NCI-H460 (cell line): ENCODE results near the gene VMAC. TPM values are rescaled to one million over a fixed set of nuclear protein-coding genes. Genes with fewer than 3 reads are reported as not detected.

Experiments
- DNase-seq: peaks from one replicate; pipeline ENCODE4 v3.0.0-alpha.2; 2016; ENCODE audit warnings: low read depth; ENCODE audit errors: extremely low read depth
- total RNA-seq: library from RNA; depleted of rRNA; stranded (reverse); fragments of >200 nt; shearing (Covaris generic); gene quantifications from 2 replicates; pipeline ENCODE4 v1.2.3, GENCODE V29; 2014

VMAC gene
- total RNA-seq, 1 experiment from 2014 or later: 3.7 TPM

DNA sequence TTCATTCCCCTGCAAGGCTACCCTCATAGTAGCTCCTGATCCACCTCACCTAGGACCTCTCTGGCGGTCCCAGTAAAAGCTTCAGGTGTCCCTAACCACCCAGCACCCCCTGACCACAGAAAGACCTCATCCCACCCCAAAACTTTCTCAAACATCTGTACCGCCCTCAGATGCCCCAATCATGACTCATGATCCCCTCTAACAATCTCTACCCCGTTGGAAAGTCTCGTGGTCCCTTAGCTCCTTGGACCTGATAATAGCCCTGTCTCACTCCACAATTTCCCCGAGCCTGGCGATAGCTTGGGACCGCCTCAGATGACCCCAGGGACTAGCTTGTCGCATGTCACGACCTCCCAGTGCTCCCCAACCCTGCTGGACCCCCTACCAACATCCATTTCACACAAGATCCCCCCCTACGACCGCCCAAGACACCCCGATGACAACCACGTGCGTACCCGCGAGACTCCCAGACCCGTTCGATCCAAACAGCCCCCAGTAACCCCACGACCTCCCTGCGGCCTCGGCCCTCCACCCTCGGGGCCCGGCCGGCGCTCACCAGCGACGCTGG lies 1.5 kb upstream of the VMAC start:
- DNase-seq: no peak

DNA sequence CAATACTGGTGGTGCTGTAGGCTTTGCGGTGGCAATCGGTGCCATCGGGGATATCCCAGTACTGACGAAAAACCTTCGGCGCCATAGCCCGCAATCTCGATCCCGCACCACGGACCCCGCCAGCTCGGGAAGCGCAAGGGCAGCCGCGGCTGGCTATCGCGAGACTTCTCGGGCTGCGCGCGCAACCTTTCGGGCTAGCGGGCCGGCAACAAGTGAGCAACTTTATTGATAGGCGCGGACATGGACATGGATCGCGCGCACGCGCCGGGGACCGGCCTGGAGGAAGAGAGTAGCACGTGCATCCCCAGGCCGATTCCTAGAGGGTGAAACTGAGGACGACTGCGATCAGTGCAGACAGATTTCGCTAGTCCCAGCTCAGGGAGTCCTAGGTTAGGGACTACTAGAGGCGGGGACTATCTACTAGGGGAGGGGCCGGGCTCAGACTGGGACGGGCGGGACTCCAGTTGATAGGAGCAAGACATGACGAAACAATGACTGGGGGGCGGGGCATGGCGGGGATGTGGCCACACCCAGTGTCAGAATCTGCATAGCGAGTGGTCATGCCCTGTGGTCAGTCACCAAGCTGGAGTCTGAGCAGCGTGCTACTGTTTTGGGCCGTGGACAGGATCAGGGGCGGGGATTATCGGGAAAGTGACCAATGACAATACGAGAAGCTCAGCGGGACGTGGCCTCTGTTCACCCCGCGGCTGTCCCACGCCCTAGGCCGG lies 884 bp upstream of the VMAC start, which contains the start of gene NDUFA11:
TSS of gene NDUFA11 (minus strand) at position 167 of the 728 bp plus-strand sequence. CDS start at position 85, 82 bp downstream.
- DNase-seq: peak; percentile 88

DNA sequence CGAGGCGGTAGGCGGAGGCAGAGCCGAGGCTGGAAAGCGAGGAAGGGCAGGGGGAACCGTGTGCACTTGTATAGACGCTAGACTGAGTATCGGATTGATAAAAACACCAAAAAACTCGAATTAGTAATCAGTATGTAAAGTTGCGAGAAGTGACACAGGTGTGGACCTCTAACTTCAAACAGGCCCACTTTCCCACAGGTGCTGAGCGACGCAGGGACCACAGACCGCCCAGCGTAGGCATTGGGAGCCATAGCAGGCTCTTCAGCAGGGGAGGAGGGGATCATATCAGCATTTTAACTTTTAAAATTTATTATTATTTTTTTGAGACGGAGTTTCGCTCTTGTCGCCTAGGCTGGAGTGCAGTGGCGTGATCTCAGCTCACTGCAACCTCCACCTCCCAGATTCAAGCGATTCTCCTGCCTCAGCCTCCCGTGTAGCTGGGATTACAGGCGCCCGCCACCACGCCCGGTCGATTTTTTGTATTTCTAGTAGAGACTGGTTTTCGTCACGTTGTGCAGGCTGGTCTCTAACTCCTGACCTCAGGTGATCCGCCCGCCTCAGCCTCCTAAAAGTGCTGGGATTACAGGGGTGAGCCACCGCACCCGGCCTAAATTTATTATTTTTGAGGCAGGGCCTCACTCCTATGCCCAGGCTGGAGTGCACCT lies 574 bp downstream of the VMAC start:
- no peak for DNase-seq

DNA sequence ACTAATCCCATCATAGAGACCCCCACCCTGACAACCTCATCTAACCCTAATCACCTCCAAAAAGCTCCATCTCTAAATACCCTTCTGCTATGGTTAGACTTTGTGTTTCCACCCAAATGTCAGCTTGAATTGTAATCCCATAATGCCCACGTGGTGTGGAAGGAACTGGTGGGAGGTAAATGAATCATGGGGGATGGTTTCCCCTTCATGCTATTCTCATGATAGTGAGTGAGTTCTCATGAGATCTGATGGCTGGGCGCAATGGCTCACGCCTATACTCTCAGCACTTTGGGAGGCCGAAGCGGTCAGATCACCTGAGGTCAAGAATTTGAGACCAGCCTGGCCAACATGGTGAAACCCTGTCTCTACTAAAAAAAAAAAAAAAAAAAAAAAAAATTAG lies 2.6 kb downstream of the VMAC start:
- no peak for DNase-seq

DNA sequence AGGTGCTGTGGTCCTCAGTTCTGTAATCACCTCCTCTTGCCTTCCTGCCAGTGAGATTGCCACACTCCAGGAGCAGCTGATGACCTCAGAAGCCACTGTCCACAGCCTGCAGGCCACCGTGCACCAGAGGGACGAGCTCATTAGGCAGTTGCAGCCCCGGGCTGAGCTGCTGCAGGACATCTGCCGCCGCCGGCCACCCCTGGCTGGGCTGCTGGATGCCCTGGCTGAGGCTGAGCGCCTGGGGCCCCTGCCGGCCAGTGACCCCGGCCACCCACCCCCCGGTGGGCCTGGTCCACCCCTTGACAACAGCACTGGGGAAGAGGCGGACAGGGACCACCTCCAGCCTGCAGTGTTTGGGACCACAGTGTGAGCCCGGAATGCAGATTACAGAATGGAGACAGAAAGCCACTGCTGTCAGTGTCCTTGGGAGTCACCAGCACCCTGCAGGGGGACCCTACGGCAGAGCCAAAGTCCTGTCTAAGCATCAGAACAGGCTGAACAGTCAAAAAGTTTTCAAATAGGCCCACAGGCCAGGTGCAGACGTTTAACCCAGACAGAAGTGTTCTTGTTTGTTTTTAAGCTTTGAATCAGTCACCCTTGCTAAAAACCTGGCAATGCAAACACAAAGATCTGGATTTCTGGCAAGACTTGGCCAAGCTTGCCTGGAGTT lies 4.2 kb downstream of the VMAC start:
- DNase-seq: no peak

DNA sequence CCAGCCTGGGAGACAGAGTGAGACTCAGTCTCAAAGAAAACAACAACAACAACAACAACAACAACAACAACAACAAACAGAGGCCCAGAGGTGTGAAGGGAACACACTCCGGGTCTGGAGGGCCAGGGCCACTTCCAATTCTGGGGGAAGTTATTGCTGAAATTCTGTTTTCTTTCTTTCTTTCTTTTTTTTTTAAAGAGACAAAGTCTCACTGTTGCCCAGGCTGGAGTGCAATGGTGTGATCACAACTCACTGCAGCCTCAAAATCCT lies 5.9 kb downstream of the VMAC start:
- DNase-seq: no peak

DNA sequence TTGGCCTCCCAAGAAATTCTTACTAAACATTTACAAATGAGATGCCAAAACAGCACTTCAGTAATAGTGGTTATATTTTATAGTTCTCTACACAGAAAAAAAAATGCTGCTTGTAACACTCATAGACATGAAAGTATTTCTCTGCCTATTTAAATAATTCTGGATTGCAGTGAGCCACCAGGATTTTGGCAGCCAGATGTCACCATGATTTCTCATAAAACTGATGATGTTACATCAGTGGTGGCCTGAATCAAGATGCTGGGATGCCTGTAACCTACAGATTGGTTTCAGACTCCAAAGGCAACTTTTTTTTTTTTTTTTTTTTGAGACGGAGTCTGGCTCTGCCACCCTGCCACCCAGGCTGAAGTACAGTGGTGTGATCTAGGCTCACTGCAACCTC lies 6.7 kb downstream of the VMAC start:
- DNase-seq: no peak

DNA sequence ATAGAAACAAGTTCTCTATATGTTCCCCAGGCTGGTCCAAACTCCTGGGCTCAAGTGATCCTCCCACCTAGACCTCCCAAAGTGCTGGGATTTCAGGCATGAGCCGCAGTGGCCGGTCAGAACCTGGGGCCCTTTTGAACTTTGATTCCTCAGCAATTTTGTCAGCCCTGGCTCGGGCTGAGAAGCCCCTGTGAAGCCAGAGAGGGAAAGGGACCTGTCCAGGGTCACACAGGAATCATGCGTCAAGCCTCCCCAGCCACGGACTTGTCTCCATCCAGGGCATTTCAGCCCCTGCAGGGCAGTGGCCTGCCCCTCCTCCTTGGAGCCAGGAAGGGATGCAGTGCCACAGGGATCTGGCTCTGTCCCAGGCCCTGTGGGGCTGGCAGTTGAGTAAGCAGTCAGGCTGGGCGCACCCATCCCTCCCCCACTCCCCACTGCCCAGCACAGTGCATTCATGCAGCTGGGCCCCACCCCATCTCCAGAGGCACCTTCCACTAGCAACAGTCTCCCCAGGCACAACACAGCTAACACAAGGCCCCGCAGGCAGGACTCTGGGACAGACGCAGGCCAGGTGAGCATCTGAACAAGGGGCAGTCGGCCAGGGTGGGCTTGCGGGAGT lies 9.2 kb downstream of the VMAC start, which contains the start of gene CAPS:
TSS of gene CAPS (plus strand) at position 516 of the 619 bp plus-strand sequence. CDS start 153 bp downstream, outside the sequence.
- DNase-seq: peak; percentile 23

DNA sequence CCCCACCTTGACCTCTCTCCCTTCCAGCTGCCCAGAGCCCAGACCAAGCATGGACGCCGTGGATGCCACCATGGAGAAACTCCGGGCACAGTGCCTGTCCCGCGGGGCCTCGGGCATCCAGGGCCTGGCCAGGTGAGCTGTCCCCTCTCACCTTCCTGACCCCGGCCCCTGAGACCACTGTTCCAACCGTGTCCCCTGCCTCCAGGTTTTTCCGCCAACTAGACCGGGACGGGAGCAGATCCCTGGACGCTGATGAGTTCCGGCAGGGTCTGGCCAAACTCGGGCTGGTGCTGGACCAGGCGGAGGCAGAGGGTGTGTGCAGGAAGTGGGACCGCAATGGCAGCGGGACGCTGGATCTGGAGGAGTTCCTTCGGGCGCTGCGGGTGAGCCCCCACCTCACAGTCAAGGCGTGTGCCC lies 9.7 kb downstream of the VMAC start:
- DNase-seq: no peak

DNA sequence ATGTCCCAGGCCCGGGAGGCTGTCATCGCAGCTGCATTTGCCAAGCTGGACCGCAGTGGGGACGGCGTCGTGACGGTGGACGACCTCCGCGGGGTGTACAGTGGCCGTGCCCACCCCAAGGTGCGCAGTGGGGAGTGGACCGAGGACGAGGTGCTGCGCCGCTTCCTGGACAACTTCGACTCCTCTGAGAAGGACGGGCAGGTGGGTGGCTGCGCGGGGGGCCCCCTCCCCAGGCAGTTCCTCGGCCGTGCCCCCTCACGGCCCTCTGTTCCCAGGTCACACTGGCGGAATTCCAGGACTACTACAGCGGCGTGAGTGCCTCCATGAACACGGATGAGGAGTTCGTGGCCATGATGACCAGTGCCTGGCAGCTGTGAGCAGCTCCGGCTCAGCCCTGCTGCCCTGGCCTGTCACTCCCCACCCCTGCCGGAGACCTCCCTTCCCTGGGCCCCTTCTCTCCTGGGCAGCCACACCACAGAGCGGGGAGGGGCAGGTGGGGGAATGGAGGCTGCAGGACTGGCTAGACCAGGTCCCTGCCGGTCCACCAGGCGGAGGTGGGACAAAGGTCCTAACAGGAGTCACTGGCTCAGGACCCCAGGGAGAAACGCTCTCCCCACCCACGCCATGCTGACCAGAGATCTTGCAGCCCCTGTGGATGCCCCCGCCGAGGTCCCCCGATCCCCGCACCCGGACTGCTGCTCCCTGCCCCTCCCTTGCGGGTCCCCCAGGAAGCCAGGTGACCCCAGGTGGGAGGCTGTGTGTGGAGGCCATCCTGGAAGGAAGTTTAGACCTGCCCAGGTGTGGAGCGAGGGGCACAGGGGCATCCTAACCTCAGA lies 10.5 kb downstream of the VMAC start:
- no peak for DNase-seq

DNA sequence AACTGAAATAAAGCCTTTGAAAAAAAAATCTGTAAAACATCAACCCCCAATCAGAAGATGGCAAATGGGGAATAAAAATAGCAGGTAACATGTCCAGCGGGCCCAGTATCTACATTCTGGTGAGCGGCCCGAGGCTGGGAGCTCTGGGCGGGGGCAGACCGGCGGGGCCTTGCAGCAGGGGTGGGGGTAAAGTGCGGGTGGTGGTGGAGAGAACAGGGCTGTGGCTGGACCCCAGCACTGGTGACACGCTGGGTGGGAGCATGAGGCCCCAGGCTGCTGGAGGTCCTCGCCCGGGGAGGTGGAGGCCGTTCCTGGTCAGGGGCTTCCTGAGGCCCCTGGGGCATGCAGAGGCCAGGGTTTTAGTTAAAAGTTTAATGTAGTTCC lies 11.1 kb downstream of the VMAC start:
- no peak for DNase-seq

DNA sequence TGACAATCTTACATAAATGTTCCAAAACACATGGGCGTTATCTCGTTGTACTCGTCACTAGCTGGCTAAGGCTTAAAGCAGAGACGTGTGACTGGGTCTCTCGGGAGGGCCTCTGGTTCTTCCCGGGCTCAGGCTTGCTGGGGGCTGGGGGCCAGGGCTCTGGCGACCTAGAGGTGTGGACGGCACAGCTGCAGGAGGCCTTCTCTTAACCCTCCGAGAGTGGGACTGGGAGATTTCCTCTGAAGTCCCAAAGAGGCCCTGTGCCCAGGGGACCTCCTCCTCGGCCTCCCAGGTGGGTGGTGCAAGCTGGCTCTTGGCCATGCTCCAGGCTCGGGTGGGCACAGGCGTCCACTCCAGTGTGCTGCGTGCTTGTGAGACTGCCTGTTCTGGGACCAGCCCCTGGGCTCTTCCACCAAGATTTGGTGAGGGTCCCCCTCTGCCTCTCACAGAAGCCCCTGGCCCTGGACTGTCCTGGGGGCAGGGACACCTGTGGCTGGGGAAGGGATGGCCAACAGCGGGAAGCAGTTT lies 11.6 kb downstream of the VMAC start:
- DNase-seq: no peak

DNA sequence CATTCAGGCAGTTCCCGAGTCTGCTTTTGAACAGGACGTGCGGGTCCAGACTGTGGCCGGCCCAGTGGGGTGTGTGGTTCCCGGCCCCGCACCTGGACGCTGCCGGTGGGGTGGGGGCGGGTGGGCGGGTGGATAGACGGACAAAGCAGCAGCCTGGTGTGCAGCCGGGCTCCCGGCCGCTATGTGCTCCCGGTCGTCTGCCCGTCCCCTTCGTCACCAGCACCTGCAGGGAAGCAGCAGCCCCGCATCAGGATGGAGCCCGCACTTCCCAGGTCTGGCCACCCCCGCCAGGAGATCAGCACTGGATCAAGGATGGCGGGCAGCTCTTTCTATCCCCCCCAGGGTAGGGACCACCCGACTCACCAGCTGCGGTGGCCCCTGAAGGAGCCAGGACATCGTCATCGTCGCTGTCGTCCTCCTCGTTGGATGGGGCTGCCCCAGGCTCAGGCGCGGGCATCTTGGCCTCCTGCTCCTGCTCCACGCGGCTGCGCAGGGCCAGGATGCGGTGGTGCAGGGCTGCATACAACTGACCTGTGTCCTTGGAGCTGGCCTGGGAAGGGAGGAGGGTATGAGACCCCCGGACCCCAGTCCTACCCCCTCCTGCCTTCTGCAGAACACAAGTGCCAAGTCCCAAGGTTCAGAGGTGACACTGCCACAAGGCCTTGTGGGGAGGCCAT lies 12.9 kb downstream of the VMAC start:
- DNase-seq: no peak

DNA sequence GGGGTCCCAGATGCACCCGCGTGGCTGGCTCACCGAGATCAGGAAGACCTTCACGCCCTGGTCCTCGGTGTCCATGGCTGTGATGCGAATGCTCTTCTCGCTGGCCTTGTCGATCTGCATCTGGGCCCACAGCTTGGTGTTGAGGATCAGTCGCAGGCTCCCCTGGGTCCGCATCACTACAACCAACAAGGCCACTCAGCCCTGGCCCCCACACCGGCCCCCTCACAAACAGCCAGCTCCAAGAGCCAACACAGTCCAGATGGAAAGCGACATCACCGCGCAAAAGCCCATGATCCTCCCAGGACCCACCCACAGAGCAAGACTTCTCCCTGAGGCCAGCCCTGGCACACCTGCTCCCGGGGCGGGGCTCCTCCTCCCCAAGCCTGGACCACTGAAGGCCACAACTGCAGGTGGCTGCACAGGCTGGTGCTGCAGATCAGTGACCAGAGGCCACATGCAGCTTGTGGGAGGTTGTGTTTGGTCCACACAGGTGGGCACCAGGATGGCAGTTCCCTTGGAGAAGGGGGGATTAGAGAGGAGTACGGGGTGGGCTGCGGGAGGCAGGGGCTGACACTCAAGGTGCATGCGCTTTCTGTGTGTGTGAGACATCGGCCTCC lies 13.9 kb downstream of the VMAC start:
- DNase-seq: no peak

DNA sequence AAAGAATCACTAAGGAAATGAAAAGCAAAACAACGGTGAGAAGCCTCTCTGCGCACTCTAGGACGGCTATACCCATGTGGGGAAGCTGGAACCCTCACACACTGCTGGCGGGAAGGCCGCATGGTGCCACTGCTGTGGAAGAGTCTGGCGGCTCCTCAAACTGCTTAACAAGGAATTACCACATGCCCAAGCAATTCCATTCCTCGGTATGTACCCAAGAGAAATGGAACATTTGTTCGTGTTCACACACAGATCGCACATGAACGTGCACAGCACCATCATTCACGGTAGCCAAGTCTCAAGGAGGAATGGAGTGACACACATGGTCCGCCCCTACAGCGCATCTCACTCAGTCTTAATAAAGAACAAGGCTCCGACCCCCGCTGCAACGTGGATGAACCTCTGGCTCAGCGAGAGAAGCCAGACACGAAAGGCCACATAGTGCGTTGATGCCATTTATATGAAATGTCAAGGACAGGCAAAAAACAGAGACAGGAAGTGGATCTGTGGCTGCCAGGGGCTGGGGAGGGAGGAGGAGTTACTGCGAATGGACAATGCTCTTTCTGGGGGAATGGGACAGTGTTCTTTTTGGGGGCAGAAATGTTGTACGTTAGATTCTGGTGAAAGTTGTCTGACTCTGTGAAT lies 17.0 kb downstream of the VMAC start:
- DNase-seq: no peak

DNA sequence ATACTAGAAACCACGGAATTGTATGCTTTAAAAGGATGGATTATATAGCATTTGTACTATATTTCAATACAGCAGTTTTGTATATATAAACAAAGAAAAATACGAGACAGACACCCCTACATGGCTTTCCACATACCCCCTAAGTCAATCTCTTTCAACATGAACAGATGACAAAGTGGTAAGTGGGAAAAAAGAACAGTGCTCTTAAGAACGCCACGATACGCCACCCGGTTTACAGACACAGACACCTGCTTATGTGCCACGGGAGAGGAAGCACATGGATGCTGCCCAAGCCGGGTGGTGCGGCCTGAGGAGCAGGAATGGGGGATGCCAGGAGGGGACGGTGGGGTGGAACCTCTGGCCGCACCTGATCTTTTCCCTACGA lies 17.5 kb downstream of the VMAC start:
- DNase-seq: no peak

DNA sequence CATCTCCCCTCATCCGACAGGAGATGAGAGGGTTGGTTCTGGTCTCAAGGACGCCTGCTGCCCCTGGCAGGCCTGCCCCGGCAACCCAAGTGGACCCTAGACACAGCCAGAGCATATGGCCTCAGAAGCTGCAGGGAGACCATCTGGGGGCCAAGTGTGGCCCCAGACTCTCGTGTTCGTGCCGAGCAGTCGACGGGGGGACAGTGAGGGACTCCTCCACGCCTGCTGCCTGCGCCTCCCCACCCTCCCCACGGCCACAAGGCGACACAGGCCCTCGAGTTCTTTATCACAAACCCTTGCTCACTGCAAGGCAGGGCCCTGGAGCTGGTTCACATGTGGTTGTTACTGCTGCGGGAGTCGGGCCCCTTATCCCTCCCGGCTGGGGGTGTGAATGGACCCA lies 18.7 kb downstream of the VMAC start:
- DNase-seq: no peak

DNA sequence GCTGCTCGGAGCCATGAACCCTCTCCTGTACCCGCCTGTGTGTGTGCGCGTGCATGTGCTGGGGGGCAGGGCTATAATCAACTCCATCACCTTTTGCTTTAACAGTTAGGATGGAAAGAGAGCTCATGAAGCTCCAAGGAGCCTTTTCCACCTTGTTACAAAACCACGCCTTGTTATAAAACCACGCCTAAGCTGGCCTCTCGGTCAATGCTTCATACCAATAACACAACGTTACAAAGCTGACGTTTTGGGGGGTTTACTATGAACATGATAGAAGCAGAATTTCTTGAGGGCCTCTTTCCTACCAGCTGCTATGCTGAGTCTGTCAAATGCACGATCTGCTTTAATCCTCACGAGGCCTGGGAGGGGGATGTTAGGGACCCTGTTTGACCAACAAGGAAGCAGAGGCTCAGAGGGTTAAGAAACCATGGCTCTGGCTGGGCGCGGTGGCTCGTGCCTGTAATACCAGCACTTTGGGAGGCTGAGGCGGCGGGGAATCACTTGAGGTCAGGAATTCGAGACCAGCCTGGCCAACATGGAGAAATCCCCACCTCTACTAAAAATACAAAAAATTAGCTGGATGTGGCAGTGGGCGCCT lies 21.3 kb downstream of the VMAC start:
- DNase-seq: no peak
